Parathyroid adenoma (tissue), 2 donors: ENCODE results near the gene PRDM2.

Experiments
- H2AFZ ChIP-seq: fragments of 300-600 bp; sonication (generic); one replicate; pipeline ENCODE4 v1.7.0; 2017; ENCODE audit warnings: antibody characterized with exemption, mild to moderate bottlenecking
- H3K27ac ChIP-seq: fragments of 300-600 bp; sonication (generic); one replicate; pipeline ENCODE4 v1.7.0; 2017
- H3K27me3 ChIP-seq: fragments of 300-600 bp; sonication (generic); one replicate; pipeline ENCODE4 v1.7.0; 2017; ENCODE audit warnings: low read length; ENCODE audit not compliant: control insufficient read depth, insufficient read depth
- H3K36me3 ChIP-seq: fragments of 300-600 bp; sonication (generic); one replicate; pipeline ENCODE4 v1.7.0; 2017; ENCODE audit warnings: low read length; ENCODE audit not compliant: control insufficient read depth, insufficient read depth
- H3K4me1 ChIP-seq: fragments of 300-600 bp; sonication (generic); one replicate; pipeline ENCODE4 v1.7.0; 2017; ENCODE audit warnings: control low read depth
- H3K4me2 ChIP-seq: fragments of 300-600 bp; sonication (generic); one replicate; pipeline ENCODE4 v1.7.0; 2017; ENCODE audit warnings: low read length
- H3K4me3 ChIP-seq: fragments of 300-600 bp; sonication (generic); one replicate; pipeline ENCODE4 v1.7.0; 2017; ENCODE audit warnings: low read depth, low read length
- H3K79me2 ChIP-seq: fragments of 300-600 bp; sonication (generic); one replicate; pipeline ENCODE4 v1.7.0; 2017; ENCODE audit warnings: control low read depth
- H3K9ac ChIP-seq: fragments of 300-600 bp; sonication (generic); one replicate; pipeline ENCODE4 v1.7.0; 2017; ENCODE audit warnings: mild to moderate bottlenecking
- H3K9me3 ChIP-seq: fragments of 300-600 bp; sonication (generic); one replicate; pipeline ENCODE4 v1.7.0; 2017; ENCODE audit warnings: low read length; ENCODE audit not compliant: control insufficient read depth
- TF ChIP-seq, protein P1 (sequence below): fragments of 300-600 bp; sonication (generic); IDR thresholded peaks from one replicate; pipeline ENCODE4 v1.7.0; 2017; ENCODE audit warnings: antibody characterized with exemption, mild to moderate bottlenecking
- donor health status: primary hyperparathyroidism.

The PRDM2 gene

DNA sequence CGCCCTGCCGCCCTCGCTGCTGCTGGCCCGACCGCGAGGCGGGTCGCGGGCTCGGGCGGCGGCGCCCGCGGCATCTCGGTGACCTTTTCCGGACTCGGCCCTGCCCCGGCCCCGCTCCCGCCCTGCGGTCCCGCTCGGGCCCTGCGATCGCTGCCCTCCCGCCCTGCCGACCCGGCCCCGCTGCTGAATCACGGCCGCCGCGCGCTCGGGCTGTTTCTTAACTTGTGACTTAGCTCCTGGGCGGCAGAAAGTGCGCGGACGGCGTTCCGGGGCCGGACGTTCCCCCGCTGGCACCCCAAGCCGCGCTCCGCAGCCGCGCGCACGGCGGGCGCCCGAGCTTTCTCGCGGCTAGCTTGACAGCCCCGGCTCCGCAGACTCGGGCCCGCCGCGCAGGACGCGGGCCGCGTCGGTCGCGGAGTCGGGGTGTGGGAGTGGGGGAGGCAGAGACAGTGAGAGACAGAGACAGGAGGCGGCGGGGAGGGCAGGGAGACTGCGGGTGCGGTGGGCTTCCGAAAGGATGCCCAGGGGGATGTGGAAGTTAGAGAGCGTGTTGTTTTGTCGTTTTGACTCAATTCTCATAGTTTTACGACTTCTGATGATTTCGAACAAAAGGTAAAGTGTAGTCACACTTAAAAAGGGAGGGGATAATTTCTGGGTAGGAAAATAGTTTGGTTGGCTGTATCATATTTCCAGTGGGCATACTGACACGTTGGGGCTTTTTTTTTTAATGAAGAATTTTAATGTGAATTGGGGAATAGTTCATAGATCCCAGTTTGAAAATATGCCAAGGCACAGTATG is 49.8 kb downstream of the PRDM2 start:
- TF ChIP-seq, protein P1, sequence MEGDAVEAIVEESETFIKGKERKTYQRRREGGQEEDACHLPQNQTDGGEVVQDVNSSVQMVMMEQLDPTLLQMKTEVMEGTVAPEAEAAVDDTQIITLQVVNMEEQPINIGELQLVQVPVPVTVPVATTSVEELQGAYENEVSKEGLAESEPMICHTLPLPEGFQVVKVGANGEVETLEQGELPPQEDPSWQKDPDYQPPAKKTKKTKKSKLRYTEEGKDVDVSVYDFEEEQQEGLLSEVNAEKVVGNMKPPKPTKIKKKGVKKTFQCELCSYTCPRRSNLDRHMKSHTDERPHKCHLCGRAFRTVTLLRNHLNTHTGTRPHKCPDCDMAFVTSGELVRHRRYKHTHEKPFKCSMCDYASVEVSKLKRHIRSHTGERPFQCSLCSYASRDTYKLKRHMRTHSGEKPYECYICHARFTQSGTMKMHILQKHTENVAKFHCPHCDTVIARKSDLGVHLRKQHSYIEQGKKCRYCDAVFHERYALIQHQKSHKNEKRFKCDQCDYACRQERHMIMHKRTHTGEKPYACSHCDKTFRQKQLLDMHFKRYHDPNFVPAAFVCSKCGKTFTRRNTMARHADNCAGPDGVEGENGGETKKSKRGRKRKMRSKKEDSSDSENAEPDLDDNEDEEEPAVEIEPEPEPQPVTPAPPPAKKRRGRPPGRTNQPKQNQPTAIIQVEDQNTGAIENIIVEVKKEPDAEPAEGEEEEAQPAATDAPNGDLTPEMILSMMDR: no peak
- Histone ChIP-seq H3K9me3 (no peaks in the 10 kb centered on the region), H3K4me1 (peaks cover 2% of the 10 kb centered on the region), H3K36me3 (no peaks in the 10 kb centered on the region), H3K27ac (peak overlapping the region; percentile 60), H3K27me3 (no peaks in the 10 kb centered on the region), H3K9ac (peak overlapping the region; percentile 19), H3K79me2 (peaks cover 17% of the 10 kb centered on the region), H2AFZ (peak overlapping the region; percentile 68), H3K4me2 (peak overlapping the region; percentile 89), H3K4me3 (peak overlapping the region; percentile 88)

DNA sequence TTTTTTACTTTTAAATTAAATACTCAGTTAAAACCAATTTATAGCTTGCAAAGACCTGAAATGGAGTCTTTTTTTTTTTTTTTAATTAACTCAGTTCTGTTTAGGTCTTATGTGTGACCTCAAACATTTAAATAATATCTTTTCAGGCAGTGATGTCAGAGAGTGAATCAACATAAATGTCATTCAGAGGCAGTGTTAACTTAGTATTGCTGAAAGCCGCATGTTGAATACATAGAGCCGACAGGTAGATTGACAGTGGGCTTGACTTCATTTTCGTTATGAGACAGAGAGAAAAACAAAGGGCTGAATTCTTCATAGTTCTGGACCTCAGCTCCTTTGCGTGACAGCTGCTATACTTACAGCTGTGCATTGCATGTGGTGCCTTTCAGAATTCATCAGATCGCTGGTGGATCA is 51.5 kb downstream of the PRDM2 start:
- TF ChIP-seq, protein P1: no peak
- H2AFZ ChIP-seq: no peak overlapping the region
- no peaks in the 10 kb centered on the region for H3K36me3 ChIP-seq
- no peak overlapping the region for H3K4me2 ChIP-seq
- no peaks in the 10 kb centered on the region for H3K27me3 ChIP-seq
- no peaks in the 10 kb centered on the region for H3K9me3 ChIP-seq
- no peak overlapping the region for H3K9ac ChIP-seq
- H3K4me1 ChIP-seq: peaks cover 2% of the 10 kb centered on the region
- H3K4me3 ChIP-seq: no peak overlapping the region
- peaks cover 18% of the 10 kb centered on the region for H3K79me2 ChIP-seq
- H3K27ac ChIP-seq: no peak overlapping the region

DNA sequence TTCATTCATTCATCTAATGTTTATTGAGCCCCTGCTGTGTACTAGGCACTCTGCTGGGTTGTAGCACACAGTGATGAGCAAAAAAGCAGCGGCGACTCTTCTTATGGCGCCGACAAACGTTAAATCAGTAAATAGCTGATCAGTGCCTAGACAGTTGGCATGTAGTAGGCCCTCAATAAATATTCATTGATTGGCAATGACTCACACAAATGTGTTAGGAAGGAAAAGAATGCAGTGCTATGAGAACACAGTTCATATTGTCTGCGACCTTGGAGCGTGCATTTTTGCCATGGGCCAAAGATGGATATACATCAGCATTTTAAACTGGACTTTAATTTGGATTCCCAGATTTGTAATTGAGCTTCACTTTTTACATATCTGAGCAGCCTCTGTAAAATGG is 52.0 kb downstream of the PRDM2 start:
- Histone ChIP-seq H3K27ac (no peak overlapping the region), H3K9ac (no peak overlapping the region), H3K4me1 (peaks cover 4% of the 10 kb centered on the region)

DNA sequence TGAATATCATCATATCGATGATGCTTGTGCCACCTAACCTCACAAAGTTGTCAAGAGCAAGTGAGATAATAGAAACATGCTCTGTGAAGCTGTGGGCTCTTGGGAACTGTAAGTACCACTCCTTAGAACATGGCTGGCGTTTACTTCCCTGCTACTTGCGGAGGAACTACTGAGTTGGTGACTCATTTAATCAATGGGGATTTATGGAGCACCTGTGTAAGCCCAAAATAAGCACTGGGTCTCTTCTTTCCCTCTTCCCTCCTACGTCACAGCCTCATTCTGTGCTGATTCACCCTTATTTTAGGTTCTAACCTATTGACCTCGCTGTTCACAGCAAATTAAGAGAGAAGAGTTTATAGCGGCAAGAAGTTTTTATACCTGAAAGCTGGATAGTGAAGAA is 52.9 kb downstream of the PRDM2 start:
- TF ChIP-seq, protein P1: no peak

More for the DNA sequence above, 52.0 kb downstream of the PRDM2 start:
- H2AFZ ChIP-seq: no peak overlapping the region
- no peak overlapping the region for H3K4me3 ChIP-seq
- H3K4me2 ChIP-seq: no peak overlapping the region
- H3K79me2 ChIP-seq: peaks cover 18% of the 10 kb centered on the region
- no peaks in the 10 kb centered on the region for H3K36me3 ChIP-seq
- no peaks in the 10 kb centered on the region for H3K27me3 ChIP-seq
- TF ChIP-seq, protein P1: no peak
- H3K9me3 ChIP-seq: no peaks in the 10 kb centered on the region

More for the DNA sequence above, 52.9 kb downstream of the PRDM2 start:
- H3K36me3 ChIP-seq: no peaks in the 10 kb centered on the region
- no peaks in the 10 kb centered on the region for H3K27me3 ChIP-seq
- no peak overlapping the region for H3K27ac ChIP-seq
- no peak overlapping the region for H3K9ac ChIP-seq
- no peaks in the 10 kb centered on the region for H3K9me3 ChIP-seq
- H2AFZ ChIP-seq: no peak overlapping the region
- H3K4me3 ChIP-seq: no peak overlapping the region
- peaks cover 5% of the 10 kb centered on the region for H3K4me1 ChIP-seq
- H3K79me2 ChIP-seq: peaks cover 19% of the 10 kb centered on the region
- no peak overlapping the region for H3K4me2 ChIP-seq
